Bronchial epithelial cell (primary cell): ENCODE measurements around the gene ASIC2. TPM values are rescaled to one million over a fixed set of nuclear protein-coding genes. Genes with fewer than 3 reads are reported as not detected.

ENCODE experiments used
- DNase-seq: peaks from one replicate; pipeline ENCODE4 v3.0.0-alpha.2; 2010; ENCODE audit warnings: low read depth
- FAIRE-seq: peaks from 2 replicates; lab custom pipeline; 2011; peaks lifted over from hg19 to GRCh38; lab: Jason Lieb, UNC
- H3K27me3 ChIP-seq: 2 replicates; pipeline ENCODE4 v1.5.1; 2011; ENCODE audit warnings: low read length; ENCODE audit not compliant: control insufficient read depth, insufficient read depth
- H3K36me3 ChIP-seq: 2 replicates; pipeline ENCODE4 v1.5.1; 2011; ENCODE audit warnings: low read length; ENCODE audit not compliant: control insufficient read depth, insufficient read depth
- H3K4me3 ChIP-seq: 2 replicates; pipeline ENCODE4 v1.5.1; 2011; ENCODE audit warnings: mild to moderate bottlenecking, low read depth, low read length, control low read depth
- total RNA-seq: library from RNA; depleted of rRNA; stranded (reverse); fragments of >200 nt; gene quantifications from 2 replicates; pipeline ENCODE4 v1.2.1, GENCODE V29; 2014
- TF ChIP-seq, protein P1 (sequence below): IDR thresholded peaks from 2 replicates; pipeline ENCODE4 v1.5.1; 2011; ENCODE audit warnings: mild to moderate bottlenecking, moderate library complexity, low read length, control low read depth, inconsistent platforms; ENCODE audit not compliant: insufficient read depth, severe bottlenecking

Gene ASIC2
- total RNA-seq, 1 donor from 2014 or later: not detected

DNA sequence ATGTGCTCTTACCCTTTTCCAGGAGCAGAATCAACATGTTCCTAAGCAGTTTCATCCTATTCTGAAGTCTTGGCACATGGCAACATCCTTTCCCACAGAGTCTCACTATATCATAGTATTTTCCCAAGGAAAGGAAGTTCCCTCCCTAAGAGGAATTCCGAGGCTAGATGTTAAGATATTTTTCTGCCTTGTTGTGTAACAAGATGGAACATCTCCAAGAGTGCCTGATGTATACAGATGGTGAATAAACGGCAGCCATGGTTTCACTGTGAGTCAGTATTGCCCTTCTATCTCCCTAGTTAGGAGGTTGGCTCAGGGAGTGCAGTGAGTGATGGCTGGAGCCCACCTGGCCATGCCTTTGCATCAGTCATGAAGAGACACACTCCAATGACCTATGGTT lies 253.2 kb downstream of the ASIC2 start:
- DNase-seq (peak; percentile 88), FAIRE-seq (no peak)
- Histone ChIP-seq H3K4me3 (no peak overlapping the region), H3K36me3 (no peaks in the 10 kb centered on the region), H3K27me3 (peaks cover 2% of the 10 kb centered on the region)
- TF ChIP-seq, protein P1, sequence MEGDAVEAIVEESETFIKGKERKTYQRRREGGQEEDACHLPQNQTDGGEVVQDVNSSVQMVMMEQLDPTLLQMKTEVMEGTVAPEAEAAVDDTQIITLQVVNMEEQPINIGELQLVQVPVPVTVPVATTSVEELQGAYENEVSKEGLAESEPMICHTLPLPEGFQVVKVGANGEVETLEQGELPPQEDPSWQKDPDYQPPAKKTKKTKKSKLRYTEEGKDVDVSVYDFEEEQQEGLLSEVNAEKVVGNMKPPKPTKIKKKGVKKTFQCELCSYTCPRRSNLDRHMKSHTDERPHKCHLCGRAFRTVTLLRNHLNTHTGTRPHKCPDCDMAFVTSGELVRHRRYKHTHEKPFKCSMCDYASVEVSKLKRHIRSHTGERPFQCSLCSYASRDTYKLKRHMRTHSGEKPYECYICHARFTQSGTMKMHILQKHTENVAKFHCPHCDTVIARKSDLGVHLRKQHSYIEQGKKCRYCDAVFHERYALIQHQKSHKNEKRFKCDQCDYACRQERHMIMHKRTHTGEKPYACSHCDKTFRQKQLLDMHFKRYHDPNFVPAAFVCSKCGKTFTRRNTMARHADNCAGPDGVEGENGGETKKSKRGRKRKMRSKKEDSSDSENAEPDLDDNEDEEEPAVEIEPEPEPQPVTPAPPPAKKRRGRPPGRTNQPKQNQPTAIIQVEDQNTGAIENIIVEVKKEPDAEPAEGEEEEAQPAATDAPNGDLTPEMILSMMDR: no peak

DNA sequence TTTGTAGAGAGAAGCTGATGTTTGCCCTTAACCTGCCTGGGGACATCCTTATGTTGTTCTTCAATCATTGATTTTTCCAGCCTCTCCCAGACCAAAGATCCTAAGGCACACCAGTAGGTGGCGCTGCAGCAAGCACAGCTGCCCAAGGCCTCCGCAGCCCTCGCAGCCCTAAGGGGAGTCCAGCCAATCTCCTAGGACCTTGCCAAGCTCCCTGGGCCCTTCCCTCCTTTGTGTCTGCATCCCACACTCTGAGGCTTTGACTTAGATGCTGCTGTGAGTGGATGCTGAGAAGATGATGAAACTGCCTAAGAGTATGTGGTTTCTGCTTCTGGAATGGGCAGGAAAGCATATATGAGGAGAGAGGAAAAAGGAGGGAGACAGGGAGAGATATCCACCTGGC lies 254.4 kb downstream of the ASIC2 start:
- FAIRE-seq: no peak
- Histone ChIP-seq H3K27me3 (peaks cover 2% of the 10 kb centered on the region), H3K36me3 (no peaks in the 10 kb centered on the region), H3K4me3 (no peak overlapping the region)
- TF ChIP-seq, protein P1: peak; percentile 80
- DNase-seq: no peak

DNA sequence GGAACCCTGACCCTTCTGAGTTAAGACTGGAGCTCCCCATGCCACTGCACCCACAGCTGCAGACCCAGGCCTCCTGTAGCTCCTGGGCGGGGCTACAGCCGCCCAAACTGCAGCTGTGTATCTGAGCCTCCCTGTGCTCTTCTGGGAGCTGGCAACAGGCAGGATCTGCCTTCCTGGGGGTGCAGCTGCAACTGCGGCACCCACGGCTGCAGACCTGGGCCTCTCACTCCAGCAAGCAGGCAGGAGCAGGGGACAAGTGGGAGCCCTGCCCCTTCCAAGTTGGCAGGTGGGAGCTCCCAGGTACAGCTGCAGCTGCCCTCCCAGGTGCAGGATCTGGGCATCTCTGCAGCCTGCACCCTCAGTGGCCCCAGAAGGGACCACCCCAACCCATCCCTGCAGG lies 259.9 kb downstream of the ASIC2 start:
- DNase-seq (no peak), FAIRE-seq (no peak)
- TF ChIP-seq, protein P1: no peak
- Histone ChIP-seq H3K36me3 (no peaks in the 10 kb centered on the region), H3K27me3 (no peaks in the 10 kb centered on the region), H3K4me3 (no peak overlapping the region)

DNA sequence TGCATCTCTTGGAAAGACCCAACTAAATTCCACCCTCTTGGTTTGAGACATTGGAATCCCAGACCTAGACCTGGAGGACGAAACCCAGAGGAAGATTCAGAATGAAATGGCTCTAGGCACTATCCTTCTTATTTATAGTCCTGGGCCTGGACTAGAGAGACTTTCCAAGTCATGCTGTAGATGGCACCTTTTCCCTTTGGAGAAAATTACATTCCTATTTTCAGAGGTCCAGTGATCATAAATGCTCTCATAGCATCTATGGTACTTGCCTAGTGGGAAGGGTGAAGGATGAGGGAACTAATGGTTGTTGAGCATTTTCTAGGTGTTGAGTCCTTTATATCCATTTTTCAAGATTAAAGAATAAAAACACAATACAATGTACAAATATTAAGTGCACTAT lies 264.3 kb downstream of the ASIC2 start:
- no peaks in the 10 kb centered on the region for H3K36me3 ChIP-seq
- TF ChIP-seq, protein P1: no peak
- DNase-seq (no peak), FAIRE-seq (no peak)
- H3K27me3 ChIP-seq: no peaks in the 10 kb centered on the region
- no peak overlapping the region for H3K4me3 ChIP-seq

DNA sequence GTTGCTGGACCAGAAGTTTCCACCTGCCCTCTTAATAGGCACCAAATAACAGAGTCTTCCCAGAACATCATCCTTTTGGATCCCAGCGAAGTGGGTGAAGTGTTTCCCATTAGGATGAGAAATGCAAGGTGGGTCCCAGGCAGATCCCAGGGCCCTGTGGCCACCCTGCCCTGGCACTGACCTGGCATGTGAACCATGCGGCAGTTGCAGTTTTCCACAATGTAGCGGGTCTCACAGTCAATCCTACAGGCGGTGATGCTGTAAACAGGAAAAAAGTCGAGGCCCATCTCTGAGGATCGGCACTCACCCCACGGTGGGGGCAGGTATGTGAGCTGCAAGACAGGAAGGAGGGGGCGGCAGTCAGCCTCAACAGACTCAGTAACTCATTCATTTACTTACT lies 265.0 kb downstream of the ASIC2 start:
- Histone ChIP-seq H3K36me3 (no peaks in the 10 kb centered on the region), H3K27me3 (no peaks in the 10 kb centered on the region), H3K4me3 (no peak overlapping the region)
- TF ChIP-seq, protein P1: no peak
- DNase-seq (no peak), FAIRE-seq (no peak)

DNA sequence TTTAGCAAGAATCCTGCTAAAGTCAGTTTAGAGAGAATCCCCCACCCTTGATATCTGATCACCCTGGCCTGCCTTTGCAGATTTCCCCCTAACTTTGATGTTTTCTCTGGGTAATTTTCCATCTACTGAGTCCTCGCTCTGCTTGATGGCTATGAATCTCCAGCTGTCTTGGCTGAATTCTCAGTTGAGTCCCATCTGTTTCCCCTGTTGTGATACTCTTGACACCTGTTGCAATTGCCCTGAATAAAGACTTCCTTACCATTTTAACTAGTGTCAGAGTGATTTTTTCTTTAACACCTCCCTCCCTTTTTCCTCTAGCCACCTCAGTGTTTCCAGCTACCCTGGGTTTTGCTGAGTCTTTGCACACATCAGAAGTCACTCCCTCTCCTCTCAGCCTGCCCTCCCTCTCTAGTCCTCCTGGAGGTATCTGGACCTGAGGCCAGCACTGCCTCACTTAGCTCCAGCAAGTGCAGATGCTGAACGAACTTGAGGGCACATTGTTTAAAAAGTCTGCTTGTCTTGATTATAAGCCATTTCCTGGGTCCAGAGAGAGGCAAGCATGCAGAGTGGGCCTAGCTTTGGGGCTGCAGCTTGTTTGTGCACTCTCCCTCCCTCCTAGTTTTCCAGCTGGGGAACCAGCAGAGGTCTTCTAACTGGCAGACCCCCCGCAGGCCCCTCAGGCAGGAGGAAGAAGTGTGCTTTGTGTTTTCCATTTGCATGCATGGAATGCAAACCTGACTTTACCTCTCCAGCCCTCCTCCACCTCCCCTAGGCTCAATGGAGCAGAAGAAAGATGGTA lies 268.2 kb downstream of the ASIC2 start:
- FAIRE-seq: no peak
- TF ChIP-seq, protein P1: no peak

More for the DNA sequence above, 268.2 kb downstream of the ASIC2 start:
- H3K4me3 ChIP-seq: no peak overlapping the region
- DNase-seq: no peak
- no peaks in the 10 kb centered on the region for H3K36me3 ChIP-seq
- no peaks in the 10 kb centered on the region for H3K27me3 ChIP-seq
